Limb (tissue), 2 donors: ENCODE data around the gene DLGAP1.
"Not testable (repeated sequence)": the region's sequence is repeated elsewhere in the genome, so short reads cannot be mapped to it uniquely, and the experiment has no call there.

ENCODE experiments used
- DNase-seq, 2 donors: peaks; one replicate each; pipeline ENCODE4 v3.0.0-alpha.2; 2016; ENCODE audit errors: extremely low spot score in 2 of 2

The DLGAP1 gene

GRCh38 chr18:4292696-4293095 lies 162.4 kb downstream of the DLGAP1 start:
- no peak for DNase-seq

- DNase-seq: not testable (repeated sequence)
These were observed 167.8 kb downstream of the DLGAP1 start for GRCh38 chr18:4287340-4287739.

GRCh38 chr18:4286256-4286655 lies 168.9 kb downstream of the DLGAP1 start:
- no peak for DNase-seq

- DNase-seq: no peak
These were observed 169.6 kb downstream of the DLGAP1 start for GRCh38 chr18:4285525-4285924.

- DNase-seq: no peak
These were observed 170.6 kb downstream of the DLGAP1 start for GRCh38 chr18:4284528-4284927.

GRCh38 chr18:4283746-4284291 lies 171.3 kb downstream of the DLGAP1 start:
- no peak for DNase-seq

GRCh38 chr18:4282954-4283353 lies 172.2 kb downstream of the DLGAP1 start:
- DNase-seq: no peak

GRCh38 chr18:4276953-4277585 lies 178.0 kb downstream of the DLGAP1 start:
- no peak for DNase-seq

- DNase-seq: no peak
These were observed 183.2 kb downstream of the DLGAP1 start for GRCh38 chr18:4271952-4272351.

GRCh38 chr18:4270988-4271387 lies 184.1 kb downstream of the DLGAP1 start:
- no peak for DNase-seq

- DNase-seq: no peak
These were observed 185.1 kb downstream of the DLGAP1 start for GRCh38 chr18:4270016-4270415.

GRCh38 chr18:4267641-4268040 lies 187.5 kb downstream of the DLGAP1 start:
- no peak for DNase-seq

- no peak for DNase-seq
These were observed 190.7 kb downstream of the DLGAP1 start for GRCh38 chr18:4264347-4264791.

- DNase-seq: no peak
These were observed 195.0 kb downstream of the DLGAP1 start for GRCh38 chr18:4260107-4260506.

GRCh38 chr18:4256766-4257417 lies 198.2 kb downstream of the DLGAP1 start:
- no peak for DNase-seq

GRCh38 chr18:4254840-4255239 lies 200.3 kb downstream of the DLGAP1 start:
- no peak for DNase-seq

- DNase-seq: no peak
These were observed 202.3 kb downstream of the DLGAP1 start for GRCh38 chr18:4252829-4253228.

GRCh38 chr18:4251873-4252272 lies 203.2 kb downstream of the DLGAP1 start:
- no peak for DNase-seq

- DNase-seq: no peak
These were observed 203.9 kb downstream of the DLGAP1 start for GRCh38 chr18:4251206-4251605.

- DNase-seq: no peak
These were observed 205.0 kb downstream of the DLGAP1 start for GRCh38 chr18:4250141-4250540.

GRCh38 chr18:4248686-4249085 lies 206.4 kb downstream of the DLGAP1 start:
- no peak for DNase-seq

GRCh38 chr18:4246374-4246773 lies 208.7 kb downstream of the DLGAP1 start:
- DNase-seq: no peak

- DNase-seq: no peak
These were observed 209.7 kb downstream of the DLGAP1 start for GRCh38 chr18:4245456-4245855.
